ENCODE results near the gene ATP8B3.

ATP8B3 gene

DNA sequence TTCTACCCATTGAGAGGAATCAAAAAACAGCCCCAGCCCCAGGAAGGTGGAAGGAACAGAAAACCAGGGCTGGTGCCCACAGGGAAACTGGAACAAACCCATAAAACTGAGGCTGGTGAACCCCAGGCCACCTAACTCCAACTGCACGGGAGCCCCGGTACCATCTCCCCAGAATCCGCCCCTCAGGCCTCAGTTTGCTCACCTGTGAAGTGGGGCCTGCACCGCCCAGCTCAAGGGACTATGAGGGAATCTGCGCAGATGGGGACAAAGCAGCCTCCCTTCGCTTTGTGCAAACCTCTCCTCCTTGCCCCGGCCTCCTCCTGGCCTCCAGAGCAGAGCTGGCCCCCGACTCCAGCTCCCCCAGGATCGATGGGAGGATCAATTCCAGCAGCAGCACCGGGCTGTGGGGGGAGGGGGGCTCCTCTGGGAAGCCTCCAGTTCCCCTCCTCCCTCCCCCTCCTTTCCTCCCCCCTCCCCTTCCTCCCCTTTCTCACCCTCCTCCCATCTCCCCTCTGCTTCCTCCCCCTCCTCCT lies 67.9 kb downstream of the ATP8B3 start:
- no peak overlapping the region for H3K4me3 ChIP-seq (ENCODE audit: low read length in 2 of 2)
- peaks cover 31 to 34% of the 10 kb centered on the region in 2 donors for H3K27me3 ChIP-seq (ENCODE audit: control insufficient read depth in 2 of 2, insufficient read depth in 2 of 2, low read length in 2 of 2)
- no peak overlapping the region for H3K9ac ChIP-seq (ENCODE audit: low read depth in 1 of 2, low read length in 2 of 2)
- H3K27ac ChIP-seq (ENCODE audit: low read depth in 2 of 2, low read length in 2 of 2) = no peak overlapping the region
- peaks cover 0 to 2% of the 10 kb centered on the region in 2 donors for H3K9me3 ChIP-seq (ENCODE audit: control insufficient read depth in 2 of 2, low read length in 2 of 2)
- no peaks in the 10 kb centered on the region for H3K36me3 ChIP-seq (ENCODE audit: control insufficient read depth in 2 of 2, insufficient read depth in 2 of 2, low read length in 2 of 2)
- peaks cover 4 to 6% of the 10 kb centered on the region in 2 donors for H3K4me1 ChIP-seq (ENCODE audit: control insufficient read depth in 2 of 2, insufficient read depth in 2 of 2, low read length in 2 of 2)

DNA sequence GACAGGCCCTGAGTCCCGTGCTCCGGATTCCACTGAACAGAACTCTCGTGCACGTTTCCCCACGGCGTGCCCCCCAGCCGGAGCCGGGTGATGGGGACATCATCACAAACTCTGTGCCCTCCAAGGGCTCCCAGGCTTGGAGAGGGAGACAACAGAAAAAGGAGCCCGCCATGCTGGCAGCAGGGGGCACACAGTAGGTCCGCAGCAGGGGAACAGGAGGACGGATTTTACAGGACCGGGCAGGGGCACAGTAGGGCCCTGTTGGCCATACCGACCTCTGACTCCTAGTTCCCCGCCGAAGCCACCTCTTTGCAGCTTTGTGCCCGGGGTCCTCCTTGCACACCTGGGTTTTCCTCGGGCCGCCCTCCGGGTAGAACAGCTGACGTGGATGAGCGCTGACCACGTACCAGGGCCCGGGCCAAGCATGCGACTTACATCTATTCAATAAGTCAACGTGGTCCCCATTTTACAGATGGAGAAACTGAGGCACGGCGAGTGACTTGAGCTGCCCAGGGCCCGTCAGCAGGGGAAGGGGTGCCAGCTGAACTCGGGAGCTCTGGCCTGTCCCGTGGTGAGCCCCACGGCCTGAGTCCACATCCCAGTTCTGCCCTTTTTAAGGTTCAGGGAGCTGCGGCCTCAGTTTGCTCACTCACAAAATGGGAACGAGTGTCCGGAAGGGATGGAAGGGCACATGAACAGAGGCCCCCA lies 68.9 kb downstream of the ATP8B3 start:
- peaks cover 23 to 25% of the 10 kb centered on the region in 2 donors for H3K27me3 ChIP-seq (ENCODE audit: control insufficient read depth in 2 of 2, insufficient read depth in 2 of 2, low read length in 2 of 2)
- H3K4me3 ChIP-seq (ENCODE audit: low read length in 2 of 2) = no peak overlapping the region
- H3K4me1 ChIP-seq (ENCODE audit: control insufficient read depth in 2 of 2, insufficient read depth in 2 of 2, low read length in 2 of 2) = peaks cover 0 to 4% of the 10 kb centered on the region in 2 donors
- no peaks in the 10 kb centered on the region for H3K36me3 ChIP-seq (ENCODE audit: control insufficient read depth in 2 of 2, insufficient read depth in 2 of 2, low read length in 2 of 2)
- peaks cover 0 to 2% of the 10 kb centered on the region in 2 donors for H3K9me3 ChIP-seq (ENCODE audit: control insufficient read depth in 2 of 2, low read length in 2 of 2)
- no peak overlapping the region for H3K9ac ChIP-seq (ENCODE audit: low read depth in 1 of 2, low read length in 2 of 2)
- no peak overlapping the region for H3K27ac ChIP-seq (ENCODE audit: low read depth in 2 of 2, low read length in 2 of 2)

DNA sequence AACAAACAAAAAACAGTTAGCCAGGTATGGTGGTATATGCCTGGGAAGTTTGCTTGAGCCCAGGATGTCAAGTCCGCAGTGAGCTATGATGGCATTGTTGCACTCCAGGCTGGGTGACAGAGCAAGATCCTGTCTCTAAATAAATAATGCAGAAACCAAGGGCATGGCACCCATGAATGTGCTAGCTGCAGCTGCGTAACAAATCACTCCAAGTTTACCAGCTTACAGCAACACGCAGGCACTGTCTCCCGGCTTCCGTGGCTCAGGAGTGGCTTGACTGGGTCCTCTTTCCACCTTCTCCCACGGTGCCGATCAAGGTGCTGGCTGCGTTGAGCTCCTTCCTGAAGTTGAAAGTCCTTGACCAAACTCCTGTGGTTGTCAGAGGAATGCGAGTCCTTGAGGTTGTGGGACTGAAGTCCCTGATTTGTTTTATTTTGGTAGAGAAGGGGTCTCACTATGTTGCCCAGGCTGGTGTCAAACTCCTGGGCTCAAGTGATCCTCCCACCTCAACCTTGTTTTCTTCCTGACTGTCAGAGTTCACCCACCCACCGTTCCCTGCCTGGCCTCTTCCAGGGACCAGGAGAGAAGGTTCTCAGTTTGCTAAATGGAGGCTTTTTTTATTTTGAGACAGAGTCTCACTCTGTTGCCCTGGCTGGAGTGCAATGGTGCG lies 72.0 kb downstream of the ATP8B3 start:
- Histone ChIP-seq H3K4me3 (ENCODE audit: low read length in 2 of 2) (no peak overlapping the region), H3K27me3 (ENCODE audit: control insufficient read depth in 2 of 2, insufficient read depth in 2 of 2, low read length in 2 of 2) (peaks cover 13 to 16% of the 10 kb centered on the region in 2 donors), H3K27ac (ENCODE audit: low read depth in 2 of 2, low read length in 2 of 2) (no peak overlapping the region), H3K36me3 (ENCODE audit: control insufficient read depth in 2 of 2, insufficient read depth in 2 of 2, low read length in 2 of 2) (no peaks in the 10 kb centered on the region), H3K9me3 (ENCODE audit: control insufficient read depth in 2 of 2, low read length in 2 of 2) (peaks cover 0 to 2% of the 10 kb centered on the region in 2 donors), H3K9ac (ENCODE audit: low read depth in 1 of 2, low read length in 2 of 2) (no peak overlapping the region), H3K4me1 (ENCODE audit: control insufficient read depth in 2 of 2, insufficient read depth in 2 of 2, low read length in 2 of 2) (no peaks in the 10 kb centered on the region)

GRCh38 chr19:1736927-1737326 lies 75.1 kb downstream of the ATP8B3 start:
- H3K9me3 ChIP-seq (ENCODE audit: control insufficient read depth in 2 of 2, low read length in 2 of 2) = peaks cover 0 to 2% of the 10 kb centered on the region in 2 donors
- no peak overlapping the region for H3K4me3 ChIP-seq (ENCODE audit: low read length in 2 of 2)
- no peaks in the 10 kb centered on the region for H3K4me1 ChIP-seq (ENCODE audit: control insufficient read depth in 2 of 2, insufficient read depth in 2 of 2, low read length in 2 of 2)
- H3K27ac ChIP-seq (ENCODE audit: low read depth in 2 of 2, low read length in 2 of 2) = no peak overlapping the region
- no peaks in the 10 kb centered on the region for H3K36me3 ChIP-seq (ENCODE audit: control insufficient read depth in 2 of 2, insufficient read depth in 2 of 2, low read length in 2 of 2)
- H3K9ac ChIP-seq (ENCODE audit: low read depth in 1 of 2, low read length in 2 of 2) = no peak overlapping the region
- peaks cover 10 to 22% of the 10 kb centered on the region in 2 donors for H3K27me3 ChIP-seq (ENCODE audit: control insufficient read depth in 2 of 2, insufficient read depth in 2 of 2, low read length in 2 of 2)

GRCh38 chr19:1736280-1736679 lies 75.8 kb downstream of the ATP8B3 start:
- H3K27me3 ChIP-seq (ENCODE audit: control insufficient read depth in 2 of 2, insufficient read depth in 2 of 2, low read length in 2 of 2) = peaks cover 13 to 22% of the 10 kb centered on the region in 2 donors

DNA sequence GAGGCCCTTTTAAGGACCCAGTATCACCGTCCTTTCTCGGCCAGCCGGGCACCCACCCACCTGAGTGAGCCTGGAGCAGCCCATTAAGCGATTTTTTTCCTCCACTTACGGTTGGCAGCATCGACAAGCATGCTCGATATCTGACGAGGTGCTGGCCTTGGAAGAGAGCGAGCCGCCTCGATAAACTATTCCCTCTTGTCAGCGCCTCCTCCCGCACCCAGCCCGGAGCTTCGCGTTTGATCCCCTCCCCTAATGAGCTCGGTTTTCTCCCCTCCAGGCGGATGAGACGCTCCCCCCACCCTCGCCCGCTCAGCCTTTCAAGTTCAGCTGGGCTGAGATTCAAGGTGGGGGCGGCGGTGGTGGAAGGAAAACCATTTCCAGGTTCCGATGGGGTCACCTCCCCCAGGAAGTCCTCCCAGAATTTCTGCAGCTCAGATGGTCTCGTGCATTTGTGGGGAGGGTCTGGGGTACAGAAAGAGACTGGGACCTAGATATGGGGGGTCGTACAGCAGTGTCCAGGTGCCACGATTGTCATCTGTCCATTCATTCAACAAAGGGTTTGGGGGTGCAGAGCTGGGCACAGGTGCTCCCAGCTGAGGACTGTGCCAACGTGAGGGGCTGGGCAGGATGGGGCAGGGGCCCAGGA lies 77.6 kb downstream of the ATP8B3 start:
- Histone ChIP-seq H3K9ac (ENCODE audit: low read depth in 1 of 2, low read length in 2 of 2) (no peak overlapping the region), H3K4me1 (ENCODE audit: control insufficient read depth in 2 of 2, insufficient read depth in 2 of 2, low read length in 2 of 2) (no peaks in the 10 kb centered on the region), H3K4me3 (ENCODE audit: low read length in 2 of 2) (no peak overlapping the region), H3K27ac (ENCODE audit: low read depth in 2 of 2, low read length in 2 of 2) (no peak overlapping the region), H3K27me3 (ENCODE audit: control insufficient read depth in 2 of 2, insufficient read depth in 2 of 2, low read length in 2 of 2) (peaks cover 13 to 22% of the 10 kb centered on the region in 2 donors), H3K9me3 (ENCODE audit: control insufficient read depth in 2 of 2, low read length in 2 of 2) (no peaks in the 10 kb centered on the region), H3K36me3 (ENCODE audit: control insufficient read depth in 2 of 2, insufficient read depth in 2 of 2, low read length in 2 of 2) (no peaks in the 10 kb centered on the region)

More at GRCh38 chr19:1736280-1736679, 75.8 kb downstream of the ATP8B3 start:
- H3K9ac ChIP-seq (ENCODE audit: low read depth in 1 of 2, low read length in 2 of 2) = no peak overlapping the region
- H3K36me3 ChIP-seq (ENCODE audit: control insufficient read depth in 2 of 2, insufficient read depth in 2 of 2, low read length in 2 of 2) = no peaks in the 10 kb centered on the region
- H3K27ac ChIP-seq (ENCODE audit: low read depth in 2 of 2, low read length in 2 of 2) = no peak overlapping the region
- no peak overlapping the region for H3K4me3 ChIP-seq (ENCODE audit: low read length in 2 of 2)
- H3K4me1 ChIP-seq (ENCODE audit: control insufficient read depth in 2 of 2, insufficient read depth in 2 of 2, low read length in 2 of 2) = no peaks in the 10 kb centered on the region
- H3K9me3 ChIP-seq (ENCODE audit: control insufficient read depth in 2 of 2, low read length in 2 of 2) = peaks cover 0 to 2% of the 10 kb centered on the region in 2 donors

Measured in mucosa of rectum (tissue), 2 donors.